Activated T-cell treated with anti-CD3 and anti-CD28 coated beads, Interleukin-2, amount 50 U/mL, for 4 hours (primary cell): ENCODE measurements around the gene MDFI. TPM values are rescaled to one million over a fixed set of nuclear protein-coding genes. Genes with fewer than 3 reads are reported as not detected.

Experiments
- ATAC-seq, 2 donors: fragments of 200-7000 bp; cut with Tn5 transposase; one replicate each; pipeline ENCODE4 v1.10.0; 2021
- DNase-seq: peaks from one replicate; pipeline ENCODE4 v3.0.0-alpha.2; 2020
- H3K27me3 Mint-ChIP-seq: one replicate; pipeline ENCODE4 v1.8.0; 2021; ENCODE audit warnings: low read depth, mixed read lengths
- H3K36me3 Mint-ChIP-seq: one replicate; pipeline ENCODE4 v1.8.0; 2022; ENCODE audit warnings: mixed read lengths; ENCODE audit not compliant: insufficient read depth
- H3K4me1 Mint-ChIP-seq: one replicate; pipeline ENCODE4 v1.8.0; 2021; ENCODE audit warnings: low read depth, mixed read lengths
- H3K4me3 Mint-ChIP-seq: one replicate; pipeline ENCODE4 v1.8.0; 2021; ENCODE audit warnings: mild to moderate bottlenecking, moderate library complexity, mixed read lengths
- H3K9me3 Mint-ChIP-seq: one replicate; pipeline ENCODE4 v1.8.0; 2021; ENCODE audit warnings: mixed read lengths
- total RNA-seq, 3 donors: library from RNA; stranded (reverse); gene quantifications; one replicate each; pipeline ENCODE4 v1.2.1, GENCODE V29; 2021

MDFI gene
- total RNA-seq, 3 donors from 2014 or later: 0.49 TPM; not detected in 2

DNA sequence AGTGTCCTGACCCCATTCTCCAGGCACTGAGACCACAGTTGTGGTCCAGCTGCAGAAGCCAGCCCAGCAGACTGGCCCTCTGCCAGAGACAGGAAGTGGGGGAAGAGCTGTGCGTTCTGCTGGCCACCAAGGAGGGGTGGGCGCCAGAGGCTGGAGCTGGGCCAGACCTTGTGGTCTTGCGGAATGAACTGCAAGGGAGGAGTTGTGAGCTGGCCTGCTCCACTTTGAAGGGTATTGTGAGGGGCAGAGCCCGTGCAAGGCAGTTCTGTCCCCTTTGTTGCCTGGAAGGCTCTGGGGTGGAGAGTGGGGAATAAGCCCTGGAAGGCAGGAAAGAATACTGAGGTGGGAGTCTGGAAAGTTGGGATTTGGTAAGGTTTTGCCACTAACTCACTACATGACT lies 3.6 kb upstream of the MDFI start:
- ATAC-seq (no peak), DNase-seq (no peak)
- H3K4me3 Mint-ChIP-seq: no peak overlapping the region
- H3K36me3 Mint-ChIP-seq: no peaks in the 10 kb centered on the region
- peaks cover 53% of the 10 kb centered on the region for H3K27me3 Mint-ChIP-seq
- H3K9me3 Mint-ChIP-seq: no peaks in the 10 kb centered on the region
- H3K4me1 Mint-ChIP-seq: peaks cover 6% of the 10 kb centered on the region

DNA sequence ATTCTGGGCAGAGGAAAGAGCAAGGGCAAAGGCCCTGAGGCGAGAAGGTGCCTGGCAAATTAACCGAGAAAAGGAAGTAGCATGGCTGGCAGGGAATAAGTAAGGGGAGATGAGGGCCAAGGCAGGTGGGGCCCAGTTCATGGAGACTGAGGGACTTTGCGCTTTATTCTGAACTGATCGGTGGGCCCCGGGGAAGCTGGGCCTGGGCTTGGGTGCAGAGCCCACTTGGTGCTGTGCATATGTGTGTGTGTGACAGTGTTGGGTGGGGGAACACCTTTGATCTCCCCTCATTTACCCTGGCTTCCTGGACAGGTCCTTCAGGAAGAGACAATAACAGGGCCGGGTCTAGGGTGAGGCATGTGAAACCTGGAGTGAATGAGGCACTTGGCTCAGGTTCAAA lies 2.9 kb upstream of the MDFI start:
- Mint-ChIP-seq H3K27me3 (peaks cover 60% of the 10 kb centered on the region), H3K4me3 (no peak overlapping the region), H3K4me1 (peaks cover 8% of the 10 kb centered on the region), H3K9me3 (no peaks in the 10 kb centered on the region), H3K36me3 (no peaks in the 10 kb centered on the region)
- no peak for ATAC-seq
- DNase-seq: no peak

DNA sequence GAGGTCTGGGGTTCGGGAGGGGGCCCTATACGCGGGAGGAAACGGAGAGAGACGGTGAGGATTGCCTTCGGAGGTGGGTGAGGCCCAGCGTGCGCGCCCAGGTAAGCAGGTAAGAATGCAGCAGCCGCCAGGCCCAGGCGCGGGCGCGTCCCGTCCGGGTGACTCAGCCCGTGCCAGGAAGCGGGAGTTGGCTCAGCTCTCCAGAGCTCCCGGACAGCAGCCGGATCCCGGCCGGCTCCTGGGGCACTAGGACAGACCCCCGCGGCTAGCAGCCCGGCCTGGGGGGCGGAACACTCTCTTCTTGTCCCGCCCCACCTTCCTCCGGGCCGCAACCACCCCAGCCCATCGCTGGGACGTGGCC lies 1.5 kb upstream of the MDFI start:
- no peaks in the 10 kb centered on the region for H3K36me3 Mint-ChIP-seq
- no peak overlapping the region for H3K4me3 Mint-ChIP-seq
- H3K9me3 Mint-ChIP-seq: no peaks in the 10 kb centered on the region
- DNase-seq (no peak), ATAC-seq (no peak)
- H3K4me1 Mint-ChIP-seq: peaks cover 8% of the 10 kb centered on the region
- H3K27me3 Mint-ChIP-seq: peaks cover 63% of the 10 kb centered on the region

GRCh38 chr6:41637194-41638001 lies 870 bp upstream of the MDFI start:
- Mint-ChIP-seq H3K36me3 (no peaks in the 10 kb centered on the region), H3K9me3 (no peaks in the 10 kb centered on the region), H3K27me3 (peaks cover 64% of the 10 kb centered on the region), H3K4me1 (peaks cover 8% of the 10 kb centered on the region), H3K4me3 (peak overlapping the region; percentile 58)
- DNase-seq (no peak), ATAC-seq (no peak)

DNA sequence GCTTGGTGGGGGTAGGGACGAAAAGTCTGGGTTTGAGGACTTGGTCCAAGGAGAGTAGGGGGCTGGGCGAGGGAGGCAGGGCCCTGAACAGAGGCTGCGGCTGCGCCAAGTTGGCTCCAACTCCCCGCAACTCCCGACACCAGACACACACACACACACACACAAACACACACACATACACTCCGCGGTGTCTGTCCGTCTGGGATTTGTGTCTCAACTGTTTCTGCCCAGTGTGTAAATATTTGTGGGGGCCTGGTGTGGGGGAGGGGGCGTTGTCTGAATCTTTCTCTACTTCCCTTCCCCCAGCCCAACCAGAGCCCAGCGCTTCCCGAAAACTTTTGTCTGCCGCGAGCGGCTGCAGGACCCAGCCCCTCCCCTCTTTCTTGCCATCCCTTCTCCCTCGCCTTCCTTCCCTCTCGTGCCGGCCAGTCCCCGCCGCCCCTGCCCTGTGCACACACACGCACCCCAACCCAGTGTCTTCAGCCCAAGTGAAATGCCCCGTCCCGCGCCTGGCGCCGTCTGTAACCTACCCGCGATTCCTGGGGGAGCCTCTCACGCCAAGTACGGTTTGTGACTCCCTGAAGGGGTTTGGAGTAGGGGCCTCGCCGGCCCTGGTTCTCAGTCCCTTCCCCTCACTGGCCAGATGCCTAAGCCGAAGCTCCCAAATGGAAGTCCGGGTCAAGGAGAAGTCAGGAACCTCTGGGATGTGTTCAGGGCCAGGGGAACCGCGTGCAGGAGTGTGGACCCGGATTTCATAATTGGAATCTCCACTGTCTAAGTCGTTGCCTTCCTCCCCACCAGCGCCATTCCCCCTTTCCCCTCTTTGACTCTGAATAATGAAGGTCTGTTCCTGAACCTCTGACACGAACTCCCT lies 904 bp downstream of the MDFI start:
- Mint-ChIP-seq H3K9me3 (no peaks in the 10 kb centered on the region), H3K27me3 (peaks cover 59% of the 10 kb centered on the region), H3K4me3 (no peak overlapping the region), H3K4me1 (peaks cover 8% of the 10 kb centered on the region), H3K36me3 (no peaks in the 10 kb centered on the region)
- DNase-seq (no peak), ATAC-seq (peak in 1 of 2 donors; percentile 7)

DNA sequence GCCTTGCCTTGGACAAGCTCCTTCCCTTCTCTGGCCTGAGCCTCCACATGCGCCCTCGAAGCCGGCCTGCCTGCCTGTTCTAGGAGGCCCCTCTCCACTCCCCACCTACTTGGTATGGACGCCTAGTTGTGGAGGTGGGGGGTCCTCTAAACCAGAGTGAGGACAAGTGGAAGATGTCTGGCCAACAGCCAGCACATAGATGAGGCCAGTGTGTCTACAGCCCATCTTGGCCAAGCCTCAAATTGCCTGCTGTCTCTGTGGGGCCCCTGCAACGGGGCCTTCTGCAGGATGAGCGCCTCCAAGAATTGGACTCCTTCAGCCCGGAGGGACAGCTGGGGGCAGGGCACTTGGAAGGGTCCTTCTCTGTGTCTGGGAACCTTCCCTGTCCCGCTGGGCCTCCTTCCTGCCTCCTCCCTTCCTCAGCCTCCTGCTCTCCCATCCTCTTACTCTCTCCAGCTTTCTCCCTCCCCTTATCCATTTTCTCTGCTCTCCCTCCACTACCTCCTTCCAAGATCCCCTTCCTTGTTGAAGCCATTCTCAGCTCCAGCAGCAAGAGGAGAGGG lies 1.6 kb downstream of the MDFI start:
- H3K27me3 Mint-ChIP-seq: peaks cover 56% of the 10 kb centered on the region

DNA sequence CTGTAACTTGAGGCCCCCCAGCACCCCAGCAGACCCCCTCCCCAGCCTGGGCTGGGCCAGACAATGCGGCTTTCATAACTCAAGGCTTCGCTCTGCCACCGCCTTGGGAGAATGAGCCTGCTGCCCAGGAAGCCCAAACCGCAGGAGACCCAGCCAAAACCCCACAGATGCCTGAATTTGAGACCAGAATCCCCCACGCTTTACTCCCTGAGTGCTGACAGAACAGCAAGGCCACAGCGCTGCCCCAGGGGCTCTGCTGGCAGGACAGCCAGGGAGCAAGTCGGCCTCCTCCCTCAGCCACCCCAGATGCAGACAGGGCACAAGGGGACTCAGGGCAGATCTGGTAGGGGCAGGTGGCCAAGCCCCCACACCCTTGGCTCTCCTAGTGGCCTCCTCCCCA lies 2.2 kb downstream of the MDFI start:
- ATAC-seq: no peak
- DNase-seq: no peak
- Mint-ChIP-seq H3K4me3 (no peak overlapping the region), H3K36me3 (no peaks in the 10 kb centered on the region), H3K4me1 (peaks cover 8% of the 10 kb centered on the region), H3K27me3 (peaks cover 53% of the 10 kb centered on the region), H3K9me3 (no peaks in the 10 kb centered on the region)

More for the DNA sequence above, 1.6 kb downstream of the MDFI start:
- DNase-seq: no peak
- Mint-ChIP-seq H3K4me3 (no peak overlapping the region), H3K4me1 (peaks cover 8% of the 10 kb centered on the region), H3K36me3 (no peaks in the 10 kb centered on the region), H3K9me3 (no peaks in the 10 kb centered on the region)
- no peak for ATAC-seq

GRCh38 chr6:41641352-41641925 lies 3.2 kb downstream of the MDFI start:
- Mint-ChIP-seq H3K4me3 (no peak overlapping the region), H3K27me3 (peaks cover 51% of the 10 kb centered on the region), H3K4me1 (peaks cover 8% of the 10 kb centered on the region), H3K9me3 (no peaks in the 10 kb centered on the region), H3K36me3 (no peaks in the 10 kb centered on the region)
- no peak for DNase-seq
- no peak for ATAC-seq

- H3K27me3 Mint-ChIP-seq: peaks cover 49% of the 10 kb centered on the region
- no peaks in the 10 kb centered on the region for H3K9me3 Mint-ChIP-seq
- ATAC-seq (no peak), DNase-seq (no peak)
- H3K4me1 Mint-ChIP-seq: peaks cover 8% of the 10 kb centered on the region
- H3K36me3 Mint-ChIP-seq: no peaks in the 10 kb centered on the region
- no peak overlapping the region for H3K4me3 Mint-ChIP-seq
These were observed 4.1 kb downstream of the MDFI start for GRCh38 chr6:41642090-41642959.

GRCh38 chr6:41642960-41643898 lies 5.0 kb downstream of the MDFI start:
- no peaks in the 10 kb centered on the region for H3K9me3 Mint-ChIP-seq
- ATAC-seq: no peak
- no peak overlapping the region for H3K4me3 Mint-ChIP-seq
- no peak for DNase-seq
- H3K4me1 Mint-ChIP-seq: peaks cover 2% of the 10 kb centered on the region
- peaks cover 42% of the 10 kb centered on the region for H3K27me3 Mint-ChIP-seq
- H3K36me3 Mint-ChIP-seq: no peaks in the 10 kb centered on the region

- Mint-ChIP-seq H3K9me3 (no peaks in the 10 kb centered on the region), H3K4me1 (peaks cover 2% of the 10 kb centered on the region)
These were observed 5.6 kb downstream of the MDFI start for GRCh38 chr6:41643899-41644269.

DNA sequence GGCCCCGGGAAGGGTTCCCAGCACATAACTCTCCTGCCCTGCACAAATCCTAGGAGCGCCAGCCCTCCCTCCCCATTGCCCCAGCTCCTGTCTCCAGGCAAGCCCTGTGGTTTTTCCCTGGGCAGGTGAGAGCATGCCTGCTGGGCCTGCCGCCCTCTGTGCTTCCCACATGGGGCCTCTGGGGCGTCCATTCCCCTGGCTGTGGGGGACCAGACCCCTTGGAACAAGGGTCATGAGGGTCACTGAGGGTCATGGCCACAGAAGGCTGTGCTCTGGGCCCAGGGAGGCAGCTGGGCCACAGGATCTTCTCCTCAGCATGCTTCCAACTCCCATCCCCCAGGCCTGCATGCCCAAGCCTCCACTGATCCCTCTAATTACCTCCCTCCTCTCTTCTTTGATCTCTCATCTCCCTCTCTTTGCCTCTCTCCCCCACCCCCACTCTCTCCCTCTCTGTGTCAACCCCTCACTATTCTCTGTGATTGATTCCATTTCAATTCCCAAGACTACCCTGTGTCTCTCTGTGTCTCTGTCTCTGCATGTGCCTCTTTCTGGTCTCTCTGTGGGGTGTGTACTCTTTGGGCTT lies 6.1 kb downstream of the MDFI start:
- H3K4me3 Mint-ChIP-seq: no peak overlapping the region
- ATAC-seq (no peak), DNase-seq (no peak)
- H3K4me1 Mint-ChIP-seq: peaks cover 2% of the 10 kb centered on the region
- H3K9me3 Mint-ChIP-seq: no peaks in the 10 kb centered on the region
- H3K27me3 Mint-ChIP-seq: peaks cover 37% of the 10 kb centered on the region
- H3K36me3 Mint-ChIP-seq: no peaks in the 10 kb centered on the region

More at GRCh38 chr6:41643899-41644269, 5.6 kb downstream of the MDFI start:
- no peak for ATAC-seq
- DNase-seq: no peak
- Mint-ChIP-seq H3K27me3 (peaks cover 40% of the 10 kb centered on the region), H3K4me3 (no peak overlapping the region), H3K36me3 (no peaks in the 10 kb centered on the region)
